ENCODE measurements around the gene NDUFS1. TPM values are rescaled to one million over a fixed set of nuclear protein-coding genes. Genes with fewer than 3 reads are reported as not detected.

The NDUFS1 gene
- total and polyA plus RNA-seq, 10 of the 15 experiments (the other 5 are each of a cell fraction or from before 2014, with no cell fraction given): 62.6 to 108 (median 90.4) TPM

DNA sequence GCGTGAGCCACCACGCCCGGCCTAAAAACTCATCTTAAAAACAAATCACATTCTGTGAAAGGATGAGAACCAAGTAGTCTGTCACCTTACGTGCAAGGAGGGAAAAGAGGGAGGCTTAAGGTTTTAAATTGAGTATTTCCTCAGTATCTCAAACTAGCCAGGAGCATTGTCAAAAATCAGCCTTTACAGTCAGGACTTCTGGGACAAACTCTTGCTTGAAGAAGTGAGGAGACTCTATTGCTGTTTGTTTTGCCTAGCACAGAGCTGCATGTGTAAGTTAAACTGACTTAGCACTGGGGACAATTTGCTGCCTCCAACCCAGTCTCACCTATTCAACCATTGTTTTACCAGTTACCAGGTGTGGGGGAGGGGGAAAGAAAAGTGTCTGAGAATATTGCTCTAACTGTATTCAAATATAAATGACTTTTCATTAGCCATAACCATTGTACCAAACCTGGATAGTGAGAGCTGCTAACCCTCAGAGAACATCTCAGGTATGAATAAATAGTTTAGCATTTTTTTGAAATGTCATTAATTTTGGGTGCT is 76.9 kb downstream of the NDUFS1 start:
- peaks cover 81% of the 10 kb centered on the region for H3K79me2 ChIP-seq (ENCODE audit: control insufficient read depth, insufficient read depth, low read length)
- no peaks in the 10 kb centered on the region for H4K20me1 ChIP-seq (ENCODE audit: control insufficient read depth, insufficient read depth)
- no peaks in the 10 kb centered on the region for H3K36me3 ChIP-seq (ENCODE audit: control insufficient read depth in 2 of 2, insufficient read depth in 2 of 2, low read length in 1 of 2)
- TF ChIP-seq EZH2 (IDR thresholded peaks at IDR 0.05; ENCODE audit: borderline replicate concordance, control insufficient read depth, low read depth, low read length) (no peak), NR2C2 (IDR thresholded peaks at IDR 0.05; ENCODE audit: borderline replicate concordance, control insufficient read depth, insufficient read length, low read depth) (no peak), GATAD2B (conservative IDR thresholded peaks at IDR 0.05; ENCODE audit: low read depth) (no peak), FOXK2 (IDR thresholded peaks at IDR 0.05) (no peak), ETV6 (conservative IDR thresholded peaks at IDR 0.05 in 1 of 2, IDR thresholded peaks at IDR 0.05 in 1 of 2; ENCODE audit: borderline replicate concordance in 1 of 2, low read depth in 1 of 2) (no peak), JUNB (IDR thresholded peaks at IDR 0.05) (no peak), CHD2 (IDR thresholded peaks at IDR 0.05; ENCODE audit: borderline replicate concordance, low read depth, low read length) (no peak), RBBP5 (conservative IDR thresholded peaks at IDR 0.05) (no peak), CBX3 (IDR thresholded peaks at IDR 0.05; ENCODE audit: borderline replicate concordance, low read depth) (no peak), SUZ12 (IDR thresholded peaks at IDR 0.05; ENCODE audit: unreplicated experiment) (no peak)
- TF ChIP-seq, protein P1, sequence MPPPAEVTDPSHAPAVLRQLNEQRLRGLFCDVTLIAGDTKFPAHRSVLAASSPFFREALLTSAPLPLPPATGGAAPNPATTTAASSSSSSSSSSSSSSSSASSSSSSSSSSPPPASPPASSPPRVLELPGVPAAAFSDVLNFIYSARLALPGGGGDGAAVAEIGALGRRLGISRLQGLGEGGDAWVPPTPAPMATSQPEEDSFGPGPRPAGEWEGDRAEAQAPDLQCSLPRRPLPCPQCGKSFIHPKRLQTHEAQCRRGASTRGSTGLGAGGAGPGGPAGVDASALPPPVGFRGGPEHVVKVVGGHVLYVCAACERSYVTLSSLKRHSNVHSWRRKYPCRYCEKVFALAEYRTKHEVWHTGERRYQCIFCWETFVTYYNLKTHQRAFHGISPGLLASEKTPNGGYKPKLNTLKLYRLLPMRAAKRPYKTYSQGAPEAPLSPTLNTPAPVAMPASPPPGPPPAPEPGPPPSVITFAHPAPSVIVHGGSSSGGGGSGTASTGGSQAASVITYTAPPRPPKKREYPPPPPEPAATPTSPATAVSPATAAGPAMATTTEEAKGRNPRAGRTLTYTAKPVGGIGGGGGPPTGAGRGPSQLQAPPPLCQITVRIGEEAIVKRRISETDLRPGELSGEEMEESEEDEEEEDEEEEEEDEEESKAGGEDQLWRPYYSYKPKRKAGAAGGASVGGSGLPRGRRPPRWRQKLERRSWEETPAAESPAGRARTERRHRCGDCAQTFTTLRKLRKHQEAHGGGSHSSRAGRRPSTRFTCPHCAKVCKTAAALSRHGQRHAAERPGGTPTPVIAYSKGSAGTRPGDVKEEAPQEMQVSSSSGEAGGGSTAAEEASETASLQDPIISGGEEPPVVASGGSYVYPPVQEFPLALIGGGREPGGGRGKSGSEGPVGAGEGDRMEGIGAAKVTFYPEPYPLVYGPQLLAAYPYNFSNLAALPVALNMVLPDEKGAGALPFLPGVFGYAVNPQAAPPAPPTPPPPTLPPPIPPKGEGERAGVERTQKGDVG (CRISPR knock-in tag; IDR thresholded peaks at IDR 0.05): no peak
- TF ChIP-seq, protein P2, sequence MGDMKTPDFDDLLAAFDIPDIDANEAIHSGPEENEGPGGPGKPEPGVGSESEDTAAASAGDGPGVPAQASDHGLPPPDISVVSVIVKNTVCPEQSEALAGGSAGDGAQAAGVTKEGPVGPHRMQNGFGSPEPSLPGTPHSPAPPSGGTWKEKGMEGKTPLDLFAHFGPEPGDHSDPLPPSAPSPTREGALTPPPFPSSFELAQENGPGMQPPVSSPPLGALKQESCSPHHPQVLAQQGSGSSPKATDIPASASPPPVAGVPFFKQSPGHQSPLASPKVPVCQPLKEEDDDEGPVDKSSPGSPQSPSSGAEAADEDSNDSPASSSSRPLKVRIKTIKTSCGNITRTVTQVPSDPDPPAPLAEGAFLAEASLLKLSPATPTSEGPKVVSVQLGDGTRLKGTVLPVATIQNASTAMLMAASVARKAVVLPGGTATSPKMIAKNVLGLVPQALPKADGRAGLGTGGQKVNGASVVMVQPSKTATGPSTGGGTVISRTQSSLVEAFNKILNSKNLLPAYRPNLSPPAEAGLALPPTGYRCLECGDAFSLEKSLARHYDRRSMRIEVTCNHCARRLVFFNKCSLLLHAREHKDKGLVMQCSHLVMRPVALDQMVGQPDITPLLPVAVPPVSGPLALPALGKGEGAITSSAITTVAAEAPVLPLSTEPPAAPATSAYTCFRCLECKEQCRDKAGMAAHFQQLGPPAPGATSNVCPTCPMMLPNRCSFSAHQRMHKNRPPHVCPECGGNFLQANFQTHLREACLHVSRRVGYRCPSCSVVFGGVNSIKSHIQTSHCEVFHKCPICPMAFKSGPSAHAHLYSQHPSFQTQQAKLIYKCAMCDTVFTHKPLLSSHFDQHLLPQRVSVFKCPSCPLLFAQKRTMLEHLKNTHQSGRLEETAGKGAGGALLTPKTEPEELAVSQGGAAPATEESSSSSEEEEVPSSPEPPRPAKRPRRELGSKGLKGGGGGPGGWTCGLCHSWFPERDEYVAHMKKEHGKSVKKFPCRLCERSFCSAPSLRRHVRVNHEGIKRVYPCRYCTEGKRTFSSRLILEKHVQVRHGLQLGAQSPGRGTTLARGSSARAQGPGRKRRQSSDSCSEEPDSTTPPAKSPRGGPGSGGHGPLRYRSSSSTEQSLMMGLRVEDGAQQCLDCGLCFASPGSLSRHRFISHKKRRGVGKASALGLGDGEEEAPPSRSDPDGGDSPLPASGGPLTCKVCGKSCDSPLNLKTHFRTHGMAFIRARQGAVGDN (IDR thresholded peaks at IDR 0.05): no peak
- intact Hi-C loops (cut with micrococcal nuclease; ENCODE audit: unreplicated experiment): no loop called here
- SMC1A ChIA-PET (ENCODE audit: uncharacterized antibody, unreplicated experiment): interaction anchor here (1.2 to 1.5 kb wide), 2 partner anchors 42 to 66 kb away, joined by 3 read pairs; no protein-coding TSS in a partner anchor
- peaks cover 13% of the 10 kb centered on the region for H3K4me1 ChIP-seq (ENCODE audit: control insufficient read depth, insufficient read depth, low read length)
- no peak overlapping the region for H3K4me3 ChIP-seq
- DNase-seq (ENCODE audit: low read depth, low spot score): no peak
- no peak overlapping the region for H2AFZ ChIP-seq (ENCODE audit: control insufficient read depth, low read depth, low read length)
- no peaks in the 10 kb centered on the region for H3K9me3 ChIP-seq (replicated peaks; ENCODE audit: control insufficient read depth, insufficient read depth, low read length)
- RAD21 ChIA-PET (ENCODE audit: unreplicated experiment): interaction anchor here (1.2 to 1.6 kb wide), 2 partner anchors 9 to 71 kb away, joined by 3 to 4 read pairs; no protein-coding TSS in a partner anchor
- in situ Hi-C loops (cut with MboI): no loop called here
- H3K27ac ChIP-seq (ENCODE audit: control insufficient read depth, insufficient read depth): no peak overlapping the region
- H3K27me3 ChIP-seq (replicated peaks in 1 of 2; ENCODE audit: control insufficient read depth in 2 of 2, insufficient read depth in 2 of 2, low read length in 1 of 2): no peaks in the 10 kb centered on the region
- ATAC-seq: no peak
- no peak overlapping the region for H3K9ac ChIP-seq (ENCODE audit: control insufficient read depth, insufficient read depth, low read length)
- CTCF ChIA-PET: interaction anchor here (1.7 kb wide), 1 partner anchor 71 kb away, joined by 6 read pairs; no protein-coding TSS in a partner anchor
- WGBS (ENCODE audit: insufficient coverage, insufficient replicate concordance, low lambda C conversion rate, missing lambda C conversion rate): 92% methylated on average over 4 of the region's 4 CpGs
- POLR2A ChIA-PET: interaction anchor here (1.3 kb wide), 1 partner anchor 51 kb away, joined by 3 read pairs; no protein-coding TSS in a partner anchor
- no peak for FAIRE-seq
- H3K4me2 ChIP-seq (ENCODE audit: control insufficient read depth, insufficient read depth): peak overlapping the region; percentile 59
- BruUV-seq (replicated peaks): TSS peak; percentile 40

Measured in GM12878 (cell line).